Suppressor macrophage treated with lipopolysaccharide for 1 hour (primary cell): ENCODE measurements around the gene RFX8.
"Not testable (repeated sequence)": the region's sequence is repeated elsewhere in the genome, so short reads cannot be mapped to it uniquely, and the experiment has no call there.

Experiments
- DNase-seq, 3 donors: peaks; one replicate each; pipeline ENCODE4 v3.0.0-alpha.2; 2020 to 2022

The RFX8 gene

GRCh38 chr2:101485856-101486255 lies 10.9 kb upstream of the RFX8 start:
- no peak for DNase-seq

GRCh38 chr2:101480764-101481163 lies 5.9 kb upstream of the RFX8 start:
- DNase-seq: no peak

GRCh38 chr2:101479810-101480209 lies 4.9 kb upstream of the RFX8 start:
- no peak for DNase-seq

GRCh38 chr2:101479328-101479727 lies 4.4 kb upstream of the RFX8 start:
- DNase-seq: peak; percentile 38 to 63 (median 53)

- DNase-seq: peak; percentile 31 to 48 (median 43)
Measured at GRCh38 chr2:101478181-101479001, 3.5 kb upstream of the RFX8 start.

- DNase-seq: no peak
Measured at GRCh38 chr2:101477556-101477955, 2.6 kb upstream of the RFX8 start.

GRCh38 chr2:101476605-101477208 lies 1.8 kb upstream of the RFX8 start:
- no peak for DNase-seq

- DNase-seq: peak; percentile 56 to 82 (median 65)
Measured at GRCh38 chr2:101473911-101474701, 806 bp downstream of the RFX8 start.

GRCh38 chr2:101473591-101473910 lies 1.4 kb downstream of the RFX8 start:
- no peak for DNase-seq

- DNase-seq: no peak
Measured at GRCh38 chr2:101469863-101470262, 5.0 kb downstream of the RFX8 start.

GRCh38 chr2:101467306-101467705 lies 7.6 kb downstream of the RFX8 start:
- no peak for DNase-seq

GRCh38 chr2:101466426-101466825 lies 8.5 kb downstream of the RFX8 start:
- peak; percentile 57 to 73 (median 72) for DNase-seq

- DNase-seq: peak; percentile 47 to 67 (median 56)
Measured at GRCh38 chr2:101464841-101465240, 10.1 kb downstream of the RFX8 start.

GRCh38 chr2:101463911-101464641 lies 10.8 kb downstream of the RFX8 start:
- peak; percentile 88 to 97 (median 95) for DNase-seq

- DNase-seq: no peak
Measured at GRCh38 chr2:101463421-101463820, 11.5 kb downstream of the RFX8 start.

GRCh38 chr2:101461381-101461780 lies 13.5 kb downstream of the RFX8 start:
- DNase-seq: peak; percentile 63 to 80 (median 79)

GRCh38 chr2:101454408-101454807 lies 20.5 kb downstream of the RFX8 start:
- not testable (repeated sequence) for DNase-seq

GRCh38 chr2:101450965-101451364 lies 23.9 kb downstream of the RFX8 start:
- DNase-seq: no peak

GRCh38 chr2:101446869-101447268 lies 28.0 kb downstream of the RFX8 start:
- peak; percentile 77 to 92 (median 90) for DNase-seq

- DNase-seq: no peak
Measured at GRCh38 chr2:101442667-101443061, 32.2 kb downstream of the RFX8 start.

GRCh38 chr2:101442042-101442666 lies 32.8 kb downstream of the RFX8 start:
- DNase-seq: peak; percentile 22 to 62 (median 55)

- no peak for DNase-seq
Measured at GRCh38 chr2:101440127-101440738, 34.7 kb downstream of the RFX8 start.
